Superior temporal gyrus (tissue), 1 donor: ENCODE data around the gene ICAM4.
A peak's percentile ranks its signal among the peaks of the same experiment; 100 is the strongest.
"Not testable (repeated sequence)": the region's sequence is repeated elsewhere in the genome, so short reads cannot be mapped to it uniquely, and the experiment has no call there.

Experiments
- DNase-seq: peaks from one replicate; pipeline ENCODE4 v3.0.0-alpha.2; 2016; ENCODE audit errors: extremely low spot score

ICAM4 gene

GRCh38 chr19:10286803-10287737 is at the start of gene ICAM4:
ICAM4 (plus strand) TSS chr19:10286955; CDS start chr19:10287013, 58 bp downstream.
- no peak for DNase-seq

DNA sequence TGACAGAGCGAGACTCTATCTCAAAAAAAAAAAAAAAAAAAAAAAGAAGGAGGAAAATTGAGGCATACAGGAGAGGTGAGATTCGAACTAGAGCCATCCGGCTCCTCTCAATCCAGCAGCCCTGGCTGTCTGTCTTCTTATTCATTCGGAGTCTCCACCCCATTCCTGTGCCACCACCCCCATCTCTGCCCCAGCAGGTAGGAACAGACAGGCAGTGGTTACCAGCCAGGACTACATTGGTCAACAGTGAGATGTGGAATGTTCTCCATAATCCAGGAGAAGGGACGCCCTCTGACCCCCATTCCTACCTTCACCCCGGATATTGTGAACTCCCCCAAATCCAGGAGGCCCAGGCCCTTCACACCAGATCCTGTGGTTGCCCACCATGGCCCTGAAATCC is 49.1 kb upstream of the ICAM4 start:
- no peak for DNase-seq

DNA sequence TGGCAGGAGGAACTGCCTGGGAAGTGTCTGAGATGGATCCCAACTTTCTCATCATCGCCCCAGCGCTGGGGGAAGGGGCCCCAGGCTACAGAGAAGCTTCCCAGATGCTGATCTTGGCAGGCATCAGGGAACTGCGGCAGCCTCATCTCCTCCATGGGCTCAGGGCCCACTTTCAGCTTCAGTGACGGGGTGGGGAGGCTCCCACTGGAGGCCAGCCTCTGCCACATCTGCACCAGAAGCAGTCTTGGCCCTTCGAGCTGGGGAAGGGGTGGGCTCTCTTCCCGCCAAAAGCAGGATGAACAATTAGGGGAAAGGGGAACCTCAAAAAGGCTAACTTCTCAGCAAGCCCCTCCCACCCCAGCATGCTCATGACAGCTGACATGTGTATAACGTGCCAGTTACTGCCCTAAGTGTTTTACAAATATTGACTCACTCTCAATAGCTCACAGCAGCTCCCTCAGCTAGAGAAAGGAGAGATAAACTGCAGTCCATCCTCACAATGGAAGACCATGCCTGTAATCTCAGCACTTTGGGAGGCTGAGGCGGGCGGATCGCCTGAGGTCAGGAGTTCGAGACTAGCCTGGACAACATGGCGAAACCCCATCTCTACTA is 48.5 kb upstream of the ICAM4 start:
- no peak for DNase-seq

DNA sequence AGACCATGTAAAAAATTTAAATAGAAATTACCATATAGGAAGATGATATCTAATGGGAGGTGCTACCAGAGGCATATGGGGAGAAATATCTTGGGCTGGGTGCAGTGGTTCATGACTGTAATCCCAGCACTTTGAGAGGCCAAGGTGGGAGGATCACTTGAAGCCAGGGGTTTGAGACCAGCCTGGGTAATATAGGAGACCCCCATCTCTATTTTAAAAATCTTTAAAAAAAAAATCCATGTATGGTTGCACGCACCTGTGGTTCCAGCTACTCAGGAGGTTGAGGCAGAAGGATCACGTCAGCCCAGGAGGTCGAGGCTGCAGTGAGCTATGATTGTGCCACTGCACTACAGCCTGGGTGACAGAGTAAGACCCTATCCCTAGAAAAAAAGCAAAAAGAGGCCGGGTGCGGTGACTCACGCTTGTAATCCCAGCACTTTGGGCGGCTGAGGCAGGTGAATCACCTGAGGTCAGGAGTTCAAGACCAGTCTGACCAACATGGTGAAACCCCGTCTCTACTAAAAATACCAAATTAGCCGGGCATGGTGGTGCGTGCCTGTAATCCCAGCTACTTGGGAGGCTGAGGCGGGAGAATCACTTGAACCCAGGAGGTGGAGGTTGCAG is 44.8 kb upstream of the ICAM4 start:
- DNase-seq: not testable (repeated sequence)

GRCh38 chr19:10243606-10244005 is 43.1 kb upstream of the ICAM4 start:
- no peak for DNase-seq

- DNase-seq: no peak
Measured at GRCh38 chr19:10245189-10245939, 41.4 kb upstream of the ICAM4 start.

- DNase-seq: no peak
Measured at GRCh38 chr19:10246511-10246910, 40.2 kb upstream of the ICAM4 start.

- DNase-seq: peak; percentile 99
Measured at GRCh38 chr19:10251792-10252694, 34.7 kb upstream of the ICAM4 start, which contains the start of gene MRPL4. MRPL4 (plus strand) TSS chr19:10252214; CDS start chr19:10252254, 40 bp downstream.

DNA sequence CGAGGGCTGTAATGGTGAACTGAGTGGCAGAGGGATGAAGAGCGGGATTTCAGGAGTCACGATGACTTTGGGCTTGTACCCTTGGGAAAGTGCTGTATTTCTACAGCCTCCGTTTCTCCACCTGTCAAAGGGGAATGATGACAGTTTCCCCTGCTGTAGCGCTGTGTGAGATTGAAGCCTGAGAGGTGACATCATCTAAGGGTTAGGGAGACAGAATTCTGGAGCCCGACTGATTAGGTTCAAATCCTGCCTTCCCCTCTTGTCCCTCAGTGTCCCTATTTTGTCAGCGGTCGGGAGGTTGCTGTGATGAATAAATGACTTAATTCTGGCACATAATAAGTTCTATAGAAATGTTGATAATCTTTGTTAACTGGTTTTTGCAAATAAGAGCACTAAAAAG is 34.0 kb upstream of the ICAM4 start:
- DNase-seq: no peak

DNA sequence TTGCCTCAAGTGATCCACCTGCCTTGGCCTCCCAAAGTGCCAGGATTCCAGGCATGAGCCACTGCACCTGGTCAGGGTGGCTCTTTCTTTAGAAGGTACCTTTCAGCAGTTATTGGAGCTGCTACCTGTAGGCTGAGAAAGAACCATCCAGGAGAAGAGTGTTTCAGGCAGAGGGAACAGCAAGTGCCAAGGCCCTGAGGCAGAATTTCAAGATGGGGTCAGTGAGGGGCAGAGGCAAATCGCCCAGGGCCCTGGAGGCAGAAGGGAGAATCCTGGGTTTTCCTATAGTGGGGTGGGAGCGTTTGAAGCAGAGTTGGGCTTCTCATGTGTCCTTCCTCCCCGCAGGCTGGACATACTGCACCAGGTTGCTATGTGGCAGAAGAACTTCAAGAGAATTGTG is 32.5 kb upstream of the ICAM4 start:
- DNase-seq: no peak

DNA sequence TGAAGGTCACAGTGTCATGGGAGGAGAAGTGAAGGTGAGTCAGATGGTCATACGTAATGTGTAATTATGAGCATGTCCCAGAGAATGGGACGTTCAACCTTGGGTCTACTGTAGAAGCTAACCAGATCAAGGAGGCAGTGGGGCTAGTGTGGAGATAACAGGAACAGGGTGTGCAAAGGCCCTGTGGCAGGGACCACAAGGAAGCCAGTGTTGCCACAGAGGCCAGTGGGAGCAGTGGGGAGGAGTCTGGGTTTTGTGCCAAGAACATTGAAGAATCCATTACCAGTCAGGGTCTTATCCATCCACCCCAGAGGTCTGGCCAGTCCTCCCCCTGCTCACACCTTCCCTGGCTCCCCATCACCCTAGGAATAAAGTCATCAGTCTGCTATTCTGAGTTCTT is 31.4 kb upstream of the ICAM4 start:
- no peak for DNase-seq

GRCh38 chr19:10256551-10256950 is 30.2 kb upstream of the ICAM4 start:
- no peak for DNase-seq

DNA sequence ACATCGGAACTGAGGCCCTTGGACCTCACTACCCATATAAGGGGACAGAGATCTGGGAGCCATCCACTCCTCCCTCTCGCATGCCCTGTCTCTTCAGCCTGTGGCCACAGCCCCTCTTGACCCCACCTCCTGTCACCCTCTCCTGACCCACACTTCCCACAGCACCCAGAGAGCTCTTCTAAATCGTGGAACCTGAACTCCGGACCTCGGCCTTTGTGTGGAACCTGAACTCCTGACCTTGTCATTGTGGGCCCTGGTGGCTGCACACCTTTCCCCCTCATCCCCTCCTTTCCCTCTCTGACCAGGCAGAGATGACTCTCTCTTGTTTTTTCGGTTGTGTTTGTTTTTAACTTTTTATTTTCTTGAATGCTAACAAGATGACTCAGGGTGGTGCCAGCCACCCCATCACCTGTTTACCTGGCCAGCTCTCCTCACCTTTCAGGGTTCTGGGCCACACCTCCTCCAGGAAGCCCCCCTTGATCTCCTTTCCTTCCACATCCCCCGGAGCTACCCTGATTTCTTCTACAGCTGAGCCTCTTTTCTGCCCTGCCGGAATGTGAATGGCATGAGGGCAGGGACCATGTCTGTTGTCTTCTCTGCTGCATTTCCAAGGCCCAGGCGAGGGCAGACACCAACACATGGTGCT is 29.7 kb upstream of the ICAM4 start:
- DNase-seq: no peak

DNA sequence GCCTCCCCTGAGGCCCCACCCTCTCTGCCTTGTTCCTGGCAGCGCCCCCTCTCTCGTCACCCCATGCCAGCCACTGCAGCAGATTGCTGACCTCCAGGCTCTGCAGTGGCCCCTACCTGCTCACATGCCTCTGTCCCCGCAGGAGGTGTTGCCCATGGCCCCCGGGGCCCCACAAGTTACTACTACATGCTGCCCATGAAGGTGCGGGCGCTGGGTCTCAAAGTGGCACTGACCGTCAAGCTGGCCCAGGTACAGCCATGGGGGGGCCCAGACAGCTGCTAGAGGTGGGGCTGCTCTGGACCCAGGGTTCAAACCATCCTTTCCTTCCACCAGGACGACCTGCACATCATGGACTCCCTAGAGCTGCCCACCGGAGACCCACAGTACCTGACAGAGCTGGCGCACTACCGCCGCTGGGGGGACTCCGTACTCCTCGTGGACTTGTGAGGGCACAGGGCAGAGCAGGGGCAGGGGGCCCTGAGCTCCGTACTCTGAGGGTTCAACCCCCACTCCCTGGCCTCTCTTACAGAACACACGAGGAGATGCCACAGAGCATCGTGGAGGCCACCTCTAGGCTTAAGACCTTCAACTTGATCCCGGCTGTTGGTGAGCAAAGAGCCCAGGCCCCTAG is 28.6 kb upstream of the ICAM4 start:
- no peak for DNase-seq

DNA sequence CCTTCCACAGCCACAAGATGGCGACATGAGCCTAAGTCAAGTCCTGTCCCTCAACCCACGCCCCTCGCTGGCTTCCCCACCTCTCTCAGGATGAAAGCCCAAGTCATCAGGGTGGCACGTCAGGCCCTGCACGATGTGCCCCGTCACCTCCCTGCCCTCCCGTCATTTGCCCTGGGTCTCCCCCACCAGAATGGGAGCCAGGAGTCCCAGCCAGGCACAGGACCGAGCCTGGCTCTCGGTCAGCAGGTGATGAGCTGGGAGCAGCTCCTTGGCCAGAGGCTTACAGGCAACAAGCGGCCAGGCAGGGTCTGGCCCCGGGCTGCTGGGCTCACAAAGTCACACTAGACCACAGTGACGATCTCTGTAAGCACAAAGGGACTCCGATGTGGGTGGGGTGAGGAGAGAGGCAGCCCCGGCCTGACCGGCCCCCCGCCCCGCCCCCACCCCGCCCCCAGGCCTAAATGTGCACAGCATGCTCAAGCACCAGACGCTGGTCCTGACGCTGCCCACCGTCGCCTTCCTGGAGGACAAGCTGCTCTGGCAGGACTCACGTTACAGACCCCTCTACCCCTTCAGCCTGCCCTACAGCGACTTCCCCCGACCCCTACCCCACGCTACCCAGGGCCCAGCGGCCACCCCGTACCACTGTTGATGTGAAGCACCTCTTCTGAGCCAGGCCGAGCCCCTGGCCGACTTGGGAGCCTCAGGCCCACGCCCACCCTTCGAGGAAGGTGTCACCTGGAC is 27.4 kb upstream of the ICAM4 start:
- DNase-seq: peak; percentile 81

- DNase-seq: peak; percentile 24
Measured at GRCh38 chr19:10260141-10260584, 26.6 kb upstream of the ICAM4 start.

GRCh38 chr19:10262771-10263170 is 24.0 kb upstream of the ICAM4 start:
- no peak for DNase-seq

DNA sequence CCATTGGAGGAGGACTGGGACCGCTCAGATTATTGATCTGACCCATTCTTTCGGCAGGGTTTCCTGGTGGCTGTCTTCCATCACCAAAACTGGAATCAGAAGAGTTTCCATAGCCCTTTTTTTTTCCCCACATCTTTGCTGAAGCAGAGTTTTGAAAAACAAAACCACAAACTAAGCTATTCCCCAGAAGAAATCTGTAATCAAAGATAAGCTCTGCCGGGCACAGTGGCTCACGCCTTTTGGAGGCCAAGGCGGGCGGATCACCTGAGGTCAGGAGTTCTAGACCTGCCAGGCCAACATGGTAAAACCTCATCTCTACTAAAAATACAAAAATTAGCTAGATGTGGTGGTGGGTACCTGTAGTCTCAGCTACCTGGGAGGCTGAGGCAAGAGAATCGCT is 20.0 kb upstream of the ICAM4 start:
- no peak for DNase-seq

GRCh38 chr19:10268071-10268470 is 18.7 kb upstream of the ICAM4 start:
- no peak for DNase-seq
